HEK293 (cell line): ENCODE results near the gene FGFR4.
"Not testable (repeated sequence)": the region's sequence is repeated elsewhere in the genome, so short reads cannot be mapped to it uniquely, and the experiment has no call there.

ENCODE experiments used
- CTCF ChIA-PET: fragments of 350-600 bp; formaldehyde crosslinking; extraction: SDS; loops from one replicate; lab custom pipeline; 2021; ENCODE audit warnings: antibody characterized with exemption; lab: Yijun Ruan, JAX
- POLR2A ChIA-PET: fragments of 300-600 bp; formaldehyde crosslinking; extraction: SDS; loops from one replicate; lab custom pipeline; 2020; ENCODE audit warnings: antibody characterized with exemption, inconsistent platforms; lab: Yijun Ruan, JAX
- H3K27ac ChIP-seq: fragments of 200-500 bp; sonication (Bioruptor generic); 2 replicates; pipeline ENCODE4 v1.5.1; 2014; ENCODE audit warnings: low read depth, low read length, control low read depth, inconsistent platforms; ENCODE audit errors: extremely low read depth
- H3K36me3 ChIP-seq, 2 experiments: fragments of 200-500 bp in 1 of 2; sonication (Bioruptor generic) in 1 of 2; 1 replicate in 1 of 2; 2 replicates in 1 of 2; pipeline ENCODE4 v1.5.1; 2014 to 2017; ENCODE audit warnings: inconsistent platforms in 2 of 2, low read length in 2 of 2; ENCODE audit not compliant: control insufficient read depth in 2 of 2, insufficient read depth in 1 of 2
- H3K4me1 ChIP-seq: fragments of 200-500 bp; sonication (Bioruptor generic); 2 replicates; pipeline ENCODE4 v1.5.1; 2014; ENCODE audit warnings: mild to moderate bottlenecking, low read length, inconsistent platforms; ENCODE audit not compliant: control insufficient read depth, insufficient read depth
- H3K4me3 ChIP-seq: 2 replicates; pipeline ENCODE4 v1.5.1; 2011; ENCODE audit warnings: low read depth, mild to moderate bottlenecking, control low read depth, low read length, moderate library complexity
- H3K9me3 ChIP-seq: fragments of 200-500 bp; sonication (Bioruptor generic); 2 replicates; pipeline ENCODE4 v1.5.1; 2014; ENCODE audit warnings: low read depth, low read length, inconsistent platforms; ENCODE audit not compliant: control insufficient read depth, insufficient read depth
- FEZF1 ChIP-seq: fragments of 450-650 bp; formaldehyde crosslinking; IDR thresholded peaks from 2 replicates; pipeline ENCODE4 v1.5.1; 2016; ENCODE audit warnings: missing biosample characterization, missing genetic modification characterization
- PRDM1 ChIP-seq: fragments of 450-650 bp; formaldehyde crosslinking; IDR thresholded peaks from 2 replicates; pipeline ENCODE4; 2016; ENCODE audit warnings: missing biosample characterization, missing genetic modification characterization
- TRIM28 ChIP-seq: IDR thresholded peaks from 2 replicates; pipeline ENCODE4 v1.6.1; 2011; ENCODE audit warnings: low read length, control low read depth, borderline replicate concordance
- YY2 ChIP-seq: fragments of 450-650 bp; formaldehyde crosslinking; IDR thresholded peaks from 2 replicates; pipeline ENCODE4 v1.5.1; 2016; ENCODE audit warnings: missing biosample characterization, missing genetic modification characterization
- ZFP3 ChIP-seq: fragments of 450-650 bp; formaldehyde crosslinking; IDR thresholded peaks from 2 replicates; pipeline ENCODE4 v1.5.1; 2016; ENCODE audit warnings: low read depth, missing biosample characterization, missing genetic modification characterization
- ZNF132 ChIP-seq: fragments of 450-650 bp; formaldehyde crosslinking; IDR thresholded peaks from 2 replicates; pipeline ENCODE4 v1.5.1; 2017; ENCODE audit warnings: missing biosample characterization, missing genetic modification characterization, borderline replicate concordance
- ZNF169 ChIP-seq: fragments of 450-650 bp; formaldehyde crosslinking; IDR thresholded peaks from 2 replicates; pipeline ENCODE4 v1.5.1; 2016; ENCODE audit warnings: missing biosample characterization, missing genetic modification characterization
- ZNF174 ChIP-seq: fragments of 450-650 bp; formaldehyde crosslinking; IDR thresholded peaks from 2 replicates; pipeline ENCODE4 v1.5.0; 2017; ENCODE audit warnings: missing biosample characterization, mild to moderate bottlenecking, missing genetic modification characterization
- ZNF211 ChIP-seq: fragments of 450-650 bp; formaldehyde crosslinking; IDR thresholded peaks from 2 replicates; pipeline ENCODE4 v1.5.1; 2016; ENCODE audit warnings: low read depth, missing biosample characterization, missing genetic modification characterization
- ZNF266 ChIP-seq: fragments of 450-650 bp; formaldehyde crosslinking; IDR thresholded peaks from 2 replicates; pipeline ENCODE4 v1.5.1; 2016; ENCODE audit warnings: missing biosample characterization, missing genetic modification characterization, low read depth
- ZNF555 ChIP-seq: fragments of 450-650 bp; formaldehyde crosslinking; conservative IDR thresholded peaks from 2 replicates; pipeline ENCODE4 v1.5.1; 2017; ENCODE audit warnings: missing biosample characterization, mild to moderate bottlenecking, missing genetic modification characterization, inconsistent platforms
- ZNF626 ChIP-seq: fragments of 450-650 bp; sonication (Bioruptor Pico); formaldehyde crosslinking; IDR thresholded peaks from 2 replicates; pipeline ENCODE4 v1.5.1; 2018; ENCODE audit warnings: missing biosample characterization, missing genetic modification characterization, inconsistent platforms
- ZNF639 ChIP-seq: fragments of 450-650 bp; formaldehyde crosslinking; IDR thresholded peaks from 2 replicates; pipeline ENCODE4 v1.5.1; 2016; ENCODE audit warnings: missing biosample characterization, missing genetic modification characterization
- ZNF677 ChIP-seq: fragments of 450-650 bp; IDR thresholded peaks from 2 replicates; pipeline ENCODE4 v1.5.0; 2018; ENCODE audit warnings: missing biosample characterization, mild to moderate bottlenecking, missing genetic modification characterization, moderate library complexity
- ZNF692 ChIP-seq: fragments of 450-650 bp; formaldehyde crosslinking; IDR thresholded peaks from 2 replicates; pipeline ENCODE4 v1.5.1; 2016; ENCODE audit warnings: missing biosample characterization, missing genetic modification characterization
- ZNF791 ChIP-seq: fragments of 450-650 bp; formaldehyde crosslinking; IDR thresholded peaks from 2 replicates; pipeline ENCODE4 v1.5.1; 2016; ENCODE audit warnings: missing biosample characterization, missing genetic modification characterization
- ZXDB ChIP-seq: fragments of 450-650 bp; formaldehyde crosslinking; IDR thresholded peaks from 2 replicates; pipeline ENCODE4 v1.5.1; 2016; ENCODE audit warnings: missing biosample characterization, missing genetic modification characterization
- TF ChIP-seq, protein P1 (sequence below): fragments of 450-650 bp; formaldehyde crosslinking; IDR thresholded peaks from 2 replicates; pipeline ENCODE4 v1.5.1; 2016; ENCODE audit warnings: missing biosample characterization, missing genetic modification characterization
- TF ChIP-seq, protein P2 (sequence below): fragments of 450-650 bp; formaldehyde crosslinking; IDR thresholded peaks from 2 replicates; pipeline ENCODE4 v1.5.1; 2016; ENCODE audit warnings: missing biosample characterization, missing genetic modification characterization
- TF ChIP-seq, protein P3 (sequence below): fragments of 450-650 bp; formaldehyde crosslinking; IDR thresholded peaks from 2 replicates; pipeline ENCODE4 v1.5.1; 2016; ENCODE audit warnings: missing biosample characterization, missing genetic modification characterization

Gene FGFR4

GRCh38 chr5:177048531-177048930 lies 38.2 kb upstream of the FGFR4 start:
- POLR2A ChIA-PET, H3K4me1 ChIP-seq, H3K9me3 ChIP-seq, H3K4me3 ChIP-seq, H3K27ac ChIP-seq: not testable (repeated sequence)
- H3K36me3 ChIP-seq: peaks cover 59 to 84% of the 10 kb centered on the region in 2 experiments
- CTCF ChIA-PET: interaction anchor here (1.1 kb wide), 1 partner anchor 37 kb away, joined by 3 read pairs; no protein-coding TSS in a partner anchor
- TF ChIP-seq, protein P1, sequence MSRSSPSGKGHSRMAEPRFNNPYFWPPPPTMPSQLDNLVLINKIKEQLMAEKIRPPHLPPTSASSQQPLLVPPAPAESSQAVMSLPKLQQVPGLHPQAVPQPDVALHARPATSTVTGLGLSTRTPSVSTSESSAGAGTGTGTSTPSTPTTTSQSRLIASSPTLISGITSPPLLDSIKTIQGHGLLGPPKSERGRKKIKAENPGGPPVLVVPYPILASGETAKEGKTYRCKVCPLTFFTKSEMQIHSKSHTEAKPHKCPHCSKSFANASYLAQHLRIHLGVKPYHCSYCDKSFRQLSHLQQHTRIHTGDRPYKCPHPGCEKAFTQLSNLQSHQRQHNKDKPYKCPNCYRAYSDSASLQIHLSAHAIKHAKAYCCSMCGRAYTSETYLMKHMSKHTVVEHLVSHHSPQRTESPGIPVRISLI (tag by site-specific recombination): peak; percentile 59; the same call in 1 of the 2 replicates
- peak; percentile 66 for TF ChIP-seq PRDM1 (tag by site-specific recombination)

DNA sequence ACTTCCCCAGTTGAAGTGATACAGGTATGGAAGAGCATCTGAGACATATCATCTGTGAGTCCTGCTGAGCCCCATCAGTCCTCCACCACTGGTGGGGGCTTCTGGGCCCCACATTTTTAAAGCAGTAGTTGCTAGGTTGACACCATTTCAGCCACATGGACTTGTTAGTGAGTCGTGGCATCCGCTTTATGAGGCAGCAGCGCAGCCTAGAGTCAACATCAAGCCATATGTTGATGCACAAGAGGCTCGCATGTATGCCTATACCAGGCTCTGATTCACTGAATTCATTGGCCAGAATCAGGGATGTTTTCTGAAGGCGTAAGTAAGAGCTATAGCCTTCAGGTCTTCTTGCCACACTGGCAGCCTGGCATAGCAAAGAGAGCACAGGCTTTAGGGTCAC lies 37.4 kb upstream of the FGFR4 start:
- no peak overlapping the region for H3K4me3 ChIP-seq
- ChIA-PET POLR2A (no interaction called here), CTCF (no interaction called here)
- no peaks in the 10 kb centered on the region for H3K4me1 ChIP-seq
- peaks cover 63 to 82% of the 10 kb centered on the region in 2 experiments for H3K36me3 ChIP-seq
- H3K27ac ChIP-seq: no peak overlapping the region
- no peaks in the 10 kb centered on the region for H3K9me3 ChIP-seq
- TF ChIP-seq ZNF174 (tag by site-specific recombination) (no peak), YY2 (tag by site-specific recombination) (no peak), ZNF692 (tag by site-specific recombination) (peak; percentile 59; the same call in 1 of the 2 replicates)

DNA sequence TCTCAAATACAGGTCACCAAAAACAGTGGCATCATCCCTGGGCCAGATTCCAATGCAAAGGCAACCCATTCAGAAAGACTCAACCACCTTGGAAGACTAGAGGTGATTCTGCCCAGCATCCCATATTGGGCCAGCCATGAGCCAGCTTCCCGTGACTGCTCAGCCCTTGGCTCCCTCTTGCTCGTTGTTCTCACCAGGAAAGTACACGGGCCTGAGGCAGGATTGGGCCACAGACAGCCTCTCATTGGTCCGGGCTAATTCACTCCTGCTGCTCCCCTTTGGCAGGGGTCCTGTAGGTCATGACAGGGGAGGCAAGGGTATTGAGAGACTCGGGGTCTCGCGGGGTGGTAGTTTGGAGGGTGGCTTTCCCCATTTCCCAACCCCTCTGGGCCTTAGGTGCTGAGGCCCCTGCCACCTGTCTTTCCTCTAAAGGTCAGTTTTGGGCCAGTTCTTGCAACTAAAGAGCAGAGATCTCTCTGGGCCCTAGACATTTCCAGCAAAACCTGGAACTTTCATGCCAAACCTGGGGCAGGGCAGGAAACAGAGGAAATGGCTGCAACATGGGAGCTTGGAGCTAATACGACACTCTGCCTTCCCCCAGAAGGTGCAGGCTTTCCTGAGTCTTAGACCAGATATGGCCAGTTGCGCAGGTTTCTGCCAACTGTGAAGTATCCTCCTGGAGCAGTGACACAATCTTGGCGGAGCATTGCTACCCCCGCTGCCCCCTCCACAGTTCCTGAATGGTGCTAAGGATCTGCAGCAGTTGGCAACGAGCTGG lies 22.0 kb upstream of the FGFR4 start:
- Histone ChIP-seq H3K27ac (no peak overlapping the region), H3K4me3 (no peak overlapping the region), H3K36me3 (peaks cover 14 to 64% of the 10 kb centered on the region in 2 experiments), H3K4me1 (no peaks in the 10 kb centered on the region), H3K9me3 (no peaks in the 10 kb centered on the region)
- ChIA-PET POLR2A (interaction anchor here (0.6 kb wide), 1 partner anchor 293 kb away, joined by 3 read pairs; no protein-coding TSS in a partner anchor), CTCF (interaction anchor here (0.5 to 1.0 kb wide), 3 partner anchors 48 to 404 kb away, joined by 3 to 6 read pairs (median 3); no protein-coding TSS in a partner anchor)
- TF ChIP-seq ZNF555: no peak
- no peak for TF ChIP-seq ZFP3 (tag by site-specific recombination)
- no peak for TF ChIP-seq ZNF626 (tag by site-specific recombination)
- no peak for TF ChIP-seq ZNF692 (tag by site-specific recombination)
- TF ChIP-seq ZNF132 (tag by site-specific recombination): no peak
- no peak for TF ChIP-seq ZNF169 (tag by site-specific recombination)
- no peak for TF ChIP-seq ZNF639 (tag by site-specific recombination)
- no peak for TF ChIP-seq ZNF266
- TF ChIP-seq ZXDB (tag by site-specific recombination): no peak
- TF ChIP-seq, protein P2, sequence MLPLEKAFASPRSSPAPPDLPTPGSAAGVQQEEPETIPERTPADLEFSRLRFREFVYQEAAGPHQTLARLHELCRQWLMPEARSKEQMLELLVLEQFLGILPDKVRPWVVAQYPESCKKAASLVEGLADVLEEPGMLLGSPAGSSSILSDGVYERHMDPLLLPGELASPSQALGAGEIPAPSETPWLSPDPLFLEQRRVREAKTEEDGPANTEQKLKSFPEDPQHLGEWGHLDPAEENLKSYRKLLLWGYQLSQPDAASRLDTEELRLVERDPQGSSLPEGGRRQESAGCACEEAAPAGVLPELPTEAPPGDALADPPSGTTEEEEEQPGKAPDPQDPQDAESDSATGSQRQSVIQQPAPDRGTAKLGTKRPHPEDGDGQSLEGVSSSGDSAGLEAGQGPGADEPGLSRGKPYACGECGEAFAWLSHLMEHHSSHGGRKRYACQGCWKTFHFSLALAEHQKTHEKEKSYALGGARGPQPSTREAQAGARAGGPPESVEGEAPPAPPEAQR (tag by site-specific recombination): no peak
- no peak for TF ChIP-seq TRIM28
- no peak for TF ChIP-seq ZNF677
- no peak for TF ChIP-seq ZNF791 (tag by site-specific recombination)
- no peak for TF ChIP-seq ZNF211
- TF ChIP-seq FEZF1: no peak
- TF ChIP-seq, protein P3, sequence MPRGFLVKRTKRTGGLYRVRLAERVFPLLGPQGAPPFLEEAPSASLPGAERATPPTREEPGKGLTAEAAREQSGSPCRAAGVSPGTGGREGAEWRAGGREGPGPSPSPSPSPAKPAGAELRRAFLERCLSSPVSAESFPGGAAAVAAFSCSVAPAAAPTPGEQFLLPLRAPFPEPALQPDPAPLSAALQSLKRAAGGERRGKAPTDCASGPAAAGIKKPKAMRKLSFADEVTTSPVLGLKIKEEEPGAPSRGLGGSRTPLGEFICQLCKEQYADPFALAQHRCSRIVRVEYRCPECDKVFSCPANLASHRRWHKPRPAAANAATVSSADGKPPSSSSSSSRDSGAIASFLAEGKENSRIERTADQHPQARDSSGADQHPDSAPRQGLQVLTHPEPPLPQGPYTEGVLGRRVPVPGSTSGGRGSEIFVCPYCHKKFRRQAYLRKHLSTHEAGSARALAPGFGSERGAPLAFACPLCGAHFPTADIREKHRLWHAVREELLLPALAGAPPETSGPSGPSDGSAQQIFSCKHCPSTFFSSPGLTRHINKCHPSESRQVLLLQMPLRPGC (tag by site-specific recombination): no peak
